ENCODE results near the gene TRAPPC1.

Gene TRAPPC1

DNA sequence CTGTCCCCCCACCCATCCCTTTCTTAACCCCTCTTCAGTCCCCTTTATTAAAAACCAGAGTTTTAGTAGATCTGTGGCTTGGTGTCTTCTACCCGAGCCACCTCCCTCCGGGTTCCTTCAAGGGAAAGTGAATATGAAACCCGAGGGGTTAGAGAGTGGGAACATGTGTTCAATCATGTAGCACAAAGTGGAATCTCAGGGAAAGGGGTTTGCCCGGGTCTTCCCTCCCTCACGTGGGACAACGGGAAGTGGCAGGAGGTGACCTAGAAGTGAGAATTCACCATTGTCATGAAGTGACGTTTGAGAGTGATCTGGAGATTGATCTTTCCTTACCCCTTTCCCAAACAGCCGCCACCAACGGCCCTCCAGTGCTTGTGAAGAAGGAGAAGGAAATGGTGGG is 20.6 kb downstream of the TRAPPC1 start:
- H3F3A ChIP-seq (ENCODE audit: insufficient read depth), result peaks cover 12% of the 10 kb centered on the region
- H4K20me1 ChIP-seq (ENCODE audit: low read depth, low read length), result no peaks in the 10 kb centered on the region
- no peaks in the 10 kb centered on the region for H3K36me3 ChIP-seq (ENCODE audit: low read length)
- H3K9ac ChIP-seq (ENCODE audit: low read length), result no peak overlapping the region
- H3K9me3 ChIP-seq (ENCODE audit: insufficient read depth, low read length), result no peaks in the 10 kb centered on the region
- no peaks in the 10 kb centered on the region for H3K9me2 ChIP-seq (replicated peaks; ENCODE audit: insufficient read depth, low read length)
- peaks cover 6% of the 10 kb centered on the region; the same call in 1 of the 2 replicates for H3K79me2 ChIP-seq (ENCODE audit: insufficient read depth, low read length)
- no peak overlapping the region for H3K27ac ChIP-seq (ENCODE audit: low read depth, low read length)
- H3K27me3 ChIP-seq (ENCODE audit: low read length), result no peaks in the 10 kb centered on the region
- H2AFZ ChIP-seq (ENCODE audit: low read depth, low read length, severe bottlenecking), result no peak overlapping the region
- H3K4me2 ChIP-seq (ENCODE audit: low read depth, low read length, poor library complexity, severe bottlenecking), result no peak overlapping the region
- no peak overlapping the region for H3K4me3 ChIP-seq (ENCODE audit: insufficient read depth, low read length, poor library complexity, severe bottlenecking)
- no peak for TF ChIP-seq CTCF (IDR thresholded peaks at IDR 0.05; ENCODE audit: insufficient read depth, low read length, poor library complexity, severe bottlenecking)
- TF ChIP-seq EZH2phosphoT487 (conservative IDR thresholded peaks at IDR 0.05; ENCODE audit: low read length), result no peak

DNA sequence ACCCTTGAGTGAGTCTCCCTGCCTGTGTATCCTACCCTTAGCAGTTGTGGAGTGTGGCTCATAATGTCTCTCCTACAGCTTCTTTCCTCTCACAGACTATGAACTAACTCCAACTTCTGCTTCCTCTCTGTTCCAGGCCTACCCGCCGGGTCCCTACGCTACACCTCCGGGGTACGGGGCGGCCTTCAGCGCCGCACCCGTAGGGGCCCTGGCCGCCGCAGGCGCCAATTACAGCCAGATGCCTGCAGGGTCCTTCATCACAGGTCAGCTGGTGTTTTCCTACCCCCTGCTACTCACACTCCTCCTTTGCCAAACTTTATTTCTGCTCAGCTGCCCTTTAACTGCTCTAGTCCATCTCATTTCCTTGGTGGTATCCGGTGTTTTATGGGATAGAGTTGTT is 21.0 kb downstream of the TRAPPC1 start:
- TF ChIP-seq CTCF (IDR thresholded peaks at IDR 0.05; ENCODE audit: insufficient read depth, low read length, poor library complexity, severe bottlenecking) (no peak), EZH2phosphoT487 (conservative IDR thresholded peaks at IDR 0.05; ENCODE audit: low read length) (no peak)
- Histone ChIP-seq H3K27me3 (ENCODE audit: low read length) (no peaks in the 10 kb centered on the region), H3K9me2 (replicated peaks; ENCODE audit: insufficient read depth, low read length) (no peaks in the 10 kb centered on the region), H3K79me2 (ENCODE audit: insufficient read depth, low read length) (peaks cover 6% of the 10 kb centered on the region; the same call in 1 of the 2 replicates), H3K9ac (ENCODE audit: low read length) (no peak overlapping the region), H3K4me2 (ENCODE audit: low read depth, low read length, poor library complexity, severe bottlenecking) (no peak overlapping the region), H3K36me3 (ENCODE audit: low read length) (no peaks in the 10 kb centered on the region), H2AFZ (ENCODE audit: low read depth, low read length, severe bottlenecking) (no peak overlapping the region), H4K20me1 (ENCODE audit: low read depth, low read length) (no peaks in the 10 kb centered on the region), H3K27ac (ENCODE audit: low read depth, low read length) (no peak overlapping the region), H3K4me3 (ENCODE audit: insufficient read depth, low read length, poor library complexity, severe bottlenecking) (no peak overlapping the region), H3K9me3 (ENCODE audit: insufficient read depth, low read length) (no peaks in the 10 kb centered on the region), H3F3A (ENCODE audit: insufficient read depth) (peaks cover 11% of the 10 kb centered on the region)

DNA sequence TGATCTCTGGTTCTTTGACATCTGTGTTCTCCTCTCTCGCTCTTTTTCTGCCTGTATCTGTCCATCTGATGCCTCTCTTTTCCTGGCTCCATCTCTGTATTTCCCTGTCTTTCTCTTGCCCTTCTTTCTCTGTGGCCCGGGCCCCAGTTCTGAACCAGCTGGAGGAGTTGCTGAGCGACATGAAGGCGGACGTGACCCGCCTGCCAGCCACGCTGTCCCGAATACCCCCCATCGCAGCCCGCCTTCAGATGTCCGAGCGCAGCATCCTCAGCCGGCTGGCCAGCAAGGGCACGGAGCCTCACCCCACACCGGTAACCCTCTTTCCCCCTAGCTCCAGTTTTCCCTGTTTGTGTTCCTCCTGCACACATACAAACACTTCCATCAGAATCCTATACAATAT is 21.5 kb downstream of the TRAPPC1 start:
- H3K9me3 ChIP-seq (ENCODE audit: insufficient read depth, low read length), result no peaks in the 10 kb centered on the region
- no peak overlapping the region for H3K4me3 ChIP-seq (ENCODE audit: insufficient read depth, low read length, poor library complexity, severe bottlenecking)
- no peaks in the 10 kb centered on the region for H4K20me1 ChIP-seq (ENCODE audit: low read depth, low read length)
- H3K36me3 ChIP-seq (ENCODE audit: low read length), result peaks cover 3% of the 10 kb centered on the region
- TF ChIP-seq CTCF (IDR thresholded peaks at IDR 0.05; ENCODE audit: insufficient read depth, low read length, poor library complexity, severe bottlenecking) (no peak), EZH2phosphoT487 (conservative IDR thresholded peaks at IDR 0.05; ENCODE audit: low read length) (no peak)
- H3K79me2 ChIP-seq (ENCODE audit: insufficient read depth, low read length), result peaks cover 6% of the 10 kb centered on the region; the same call in 1 of the 2 replicates
- H2AFZ ChIP-seq (ENCODE audit: low read depth, low read length, severe bottlenecking), result no peak overlapping the region
- no peak overlapping the region for H3K9ac ChIP-seq (ENCODE audit: low read length)
- no peak overlapping the region for H3K4me2 ChIP-seq (ENCODE audit: low read depth, low read length, poor library complexity, severe bottlenecking)
- H3K27me3 ChIP-seq (ENCODE audit: low read length), result no peaks in the 10 kb centered on the region
- no peak overlapping the region for H3K27ac ChIP-seq (ENCODE audit: low read depth, low read length)
- no peaks in the 10 kb centered on the region for H3K9me2 ChIP-seq (replicated peaks; ENCODE audit: insufficient read depth, low read length)
- H3F3A ChIP-seq (ENCODE audit: insufficient read depth), result peaks cover 11% of the 10 kb centered on the region

All from SU-DHL-6 (cell line).